Urothelium cell line (cell line): ENCODE data around the gene CSF1.
"Not testable (repeated sequence)": the region's sequence is repeated elsewhere in the genome, so short reads cannot be mapped to it uniquely, and the experiment has no call there.

Source experiments
- DNase-seq: peaks from one replicate; pipeline ENCODE4 v3.0.0; 2011; ENCODE audit warnings: low spot score, mixed read lengths
- FAIRE-seq: peaks from 2 replicates; lab custom pipeline; 2011; peaks lifted over from hg19 to GRCh38; lab: Jason Lieb, UNC

Gene CSF1

GRCh38 chr1:109917768-109918606 lies 7.3 kb downstream of the CSF1 start:
- FAIRE-seq (no peak), DNase-seq (no peak)

GRCh38 chr1:109918671-109919070 lies 8.0 kb downstream of the CSF1 start:
- no peak for DNase-seq
- no peak for FAIRE-seq

DNA sequence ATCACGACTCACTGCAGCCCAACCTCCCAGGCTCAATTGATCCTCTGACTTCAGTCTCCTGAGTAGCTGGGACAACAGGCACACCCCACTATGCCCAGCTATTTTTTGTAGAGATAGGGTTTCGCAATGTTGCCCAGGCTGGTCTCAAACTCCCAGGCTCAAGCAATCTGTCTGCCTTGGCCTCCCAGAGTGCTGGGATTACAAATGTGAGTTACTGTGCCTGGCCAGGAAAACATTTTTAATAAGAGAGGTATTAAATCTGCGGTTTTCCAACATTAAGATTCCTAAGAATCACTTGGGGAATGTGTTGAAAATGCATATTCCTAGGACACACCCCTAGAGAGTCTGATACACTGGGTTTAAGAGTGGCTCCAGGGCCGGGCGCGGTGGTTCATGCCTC lies 8.7 kb downstream of the CSF1 start:
- FAIRE-seq, result no peak
- DNase-seq, result no peak

GRCh38 chr1:109920391-109920790 lies 9.7 kb downstream of the CSF1 start:
- not testable (repeated sequence) for FAIRE-seq, DNase-seq

- no peak for FAIRE-seq
- DNase-seq, result no peak
Measured at GRCh38 chr1:109922326-109922725, 11.7 kb downstream of the CSF1 start.

DNA sequence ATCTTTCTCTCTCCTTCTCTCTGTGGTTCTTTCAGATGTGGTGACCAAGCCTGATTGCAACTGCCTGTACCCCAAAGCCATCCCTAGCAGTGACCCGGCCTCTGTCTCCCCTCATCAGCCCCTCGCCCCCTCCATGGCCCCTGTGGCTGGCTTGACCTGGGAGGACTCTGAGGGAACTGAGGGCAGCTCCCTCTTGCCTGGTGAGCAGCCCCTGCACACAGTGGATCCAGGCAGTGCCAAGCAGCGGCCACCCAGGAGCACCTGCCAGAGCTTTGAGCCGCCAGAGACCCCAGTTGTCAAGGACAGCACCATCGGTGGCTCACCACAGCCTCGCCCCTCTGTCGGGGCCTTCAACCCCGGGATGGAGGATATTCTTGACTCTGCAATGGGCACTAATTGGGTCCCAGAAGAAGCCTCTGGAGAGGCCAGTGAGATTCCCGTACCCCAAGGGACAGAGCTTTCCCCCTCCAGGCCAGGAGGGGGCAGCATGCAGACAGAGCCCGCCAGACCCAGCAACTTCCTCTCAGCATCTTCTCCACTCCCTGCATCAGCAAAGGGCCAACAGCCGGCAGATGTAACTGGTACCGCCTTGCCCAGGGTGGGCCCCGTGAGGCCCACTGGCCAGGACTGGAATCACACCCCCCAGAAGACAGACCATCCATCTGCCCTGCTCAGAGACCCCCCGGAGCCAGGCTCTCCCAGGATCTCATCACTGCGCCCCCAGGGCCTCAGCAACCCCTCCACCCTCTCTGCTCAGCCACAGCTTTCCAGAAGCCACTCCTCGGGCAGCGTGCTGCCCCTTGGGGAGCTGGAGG lies 12.7 kb downstream of the CSF1 start:
- FAIRE-seq, result no peak

DNA sequence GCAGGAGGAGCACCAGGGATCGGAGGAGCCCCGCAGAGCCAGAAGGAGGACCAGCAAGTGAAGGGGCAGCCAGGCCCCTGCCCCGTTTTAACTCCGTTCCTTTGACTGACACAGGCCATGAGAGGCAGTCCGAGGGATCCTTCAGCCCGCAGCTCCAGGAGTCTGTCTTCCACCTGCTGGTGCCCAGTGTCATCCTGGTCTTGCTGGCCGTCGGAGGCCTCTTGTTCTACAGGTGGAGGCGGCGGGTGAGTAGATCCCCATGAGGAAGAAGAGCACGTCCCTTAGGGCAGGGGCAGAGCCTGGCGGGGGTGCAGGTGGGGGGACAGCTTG lies 13.3 kb downstream of the CSF1 start:
- FAIRE-seq (no peak), DNase-seq (no peak)

More for the DNA sequence above, 12.7 kb downstream of the CSF1 start:
- DNase-seq, result no peak

DNA sequence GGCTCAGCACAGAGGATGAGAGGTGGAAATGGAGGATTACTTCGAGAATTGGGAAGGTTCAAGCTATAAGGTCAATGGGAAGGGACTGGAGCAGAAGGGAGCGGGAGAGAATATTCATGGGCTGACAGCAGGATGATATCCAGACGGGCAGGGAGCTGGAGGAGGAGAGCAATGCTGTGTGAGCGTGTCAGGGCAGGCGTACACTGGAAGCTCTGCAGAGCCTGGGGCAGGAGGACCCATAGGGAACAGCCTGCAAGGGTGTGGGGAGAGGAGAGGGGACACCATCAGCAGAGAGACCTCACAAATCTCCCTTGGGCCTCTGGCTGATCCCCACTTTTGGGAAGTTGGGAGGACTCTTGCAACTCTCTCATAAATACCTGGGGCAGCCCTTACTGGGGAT lies 13.7 kb downstream of the CSF1 start:
- DNase-seq, result no peak
- no peak for FAIRE-seq

DNA sequence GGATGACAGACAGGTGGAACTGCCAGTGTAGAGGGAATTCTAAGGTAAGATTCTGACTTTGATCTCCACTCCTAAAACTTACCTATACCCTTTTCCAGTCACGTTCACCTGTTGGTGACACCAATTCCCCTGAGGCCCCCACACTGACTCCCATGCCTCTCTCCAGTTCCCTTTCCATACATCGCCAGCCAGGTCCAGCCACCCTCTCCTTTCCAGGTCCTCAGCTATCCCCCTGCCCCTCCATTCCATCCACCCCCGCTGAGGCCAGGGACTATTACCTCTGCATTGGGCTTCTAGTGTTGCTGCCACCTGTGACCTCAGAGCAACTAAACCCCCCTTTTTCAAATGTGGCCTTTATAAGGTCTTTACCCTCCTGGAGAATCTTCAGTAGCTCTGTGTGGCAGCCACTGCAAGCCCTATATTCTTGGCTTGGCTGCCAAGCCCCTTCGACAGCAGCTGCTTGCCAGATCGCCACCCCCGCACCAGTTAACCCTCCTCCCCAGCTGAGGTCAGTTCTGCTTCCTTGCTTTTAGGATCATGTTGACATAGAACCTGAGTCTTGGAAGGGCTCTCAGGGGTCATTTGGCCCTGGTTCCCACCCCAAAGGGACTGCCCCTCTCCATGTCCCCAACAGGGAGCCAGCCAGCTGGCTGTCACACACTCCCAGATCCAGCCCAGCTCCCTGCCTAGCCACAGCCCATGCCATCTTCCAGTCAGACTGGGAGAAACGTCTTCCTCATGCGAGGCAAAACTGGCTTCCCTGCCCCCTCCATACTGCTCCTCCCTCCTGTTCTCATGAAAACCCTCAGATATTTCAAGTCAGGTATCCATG lies 14.7 kb downstream of the CSF1 start:
- FAIRE-seq, result no peak
- DNase-seq, result no peak

DNA sequence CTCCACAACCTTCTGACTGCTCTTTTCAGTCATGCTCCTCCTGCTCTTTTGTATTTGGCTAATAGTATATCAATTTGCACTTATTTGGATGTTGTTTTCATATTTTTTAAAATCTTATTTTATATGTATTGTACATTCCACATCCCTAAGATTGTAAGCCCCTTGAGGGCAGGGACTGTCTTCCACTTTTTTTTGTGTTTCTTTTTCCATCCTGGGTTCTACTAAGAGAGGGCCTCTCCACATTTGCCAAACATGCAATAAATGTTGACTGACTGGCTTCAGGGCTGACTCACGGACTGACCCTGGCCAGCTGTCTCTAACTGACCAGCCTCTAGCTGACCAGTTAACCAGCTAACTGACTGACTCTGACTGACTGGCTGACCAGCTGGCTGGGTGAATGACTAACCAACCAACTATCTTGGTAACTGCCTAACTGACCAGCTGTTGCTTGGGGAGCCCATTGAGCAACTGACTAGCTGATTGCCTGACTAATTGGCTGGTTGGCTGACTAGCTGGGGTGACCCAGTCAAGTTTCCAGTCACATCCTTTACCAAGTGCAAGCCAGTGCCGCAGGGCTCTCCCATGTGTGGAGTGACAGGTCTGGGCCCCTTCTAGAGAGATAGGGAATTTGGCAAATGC lies 16.1 kb downstream of the CSF1 start:
- FAIRE-seq (no peak), DNase-seq (no peak)

DNA sequence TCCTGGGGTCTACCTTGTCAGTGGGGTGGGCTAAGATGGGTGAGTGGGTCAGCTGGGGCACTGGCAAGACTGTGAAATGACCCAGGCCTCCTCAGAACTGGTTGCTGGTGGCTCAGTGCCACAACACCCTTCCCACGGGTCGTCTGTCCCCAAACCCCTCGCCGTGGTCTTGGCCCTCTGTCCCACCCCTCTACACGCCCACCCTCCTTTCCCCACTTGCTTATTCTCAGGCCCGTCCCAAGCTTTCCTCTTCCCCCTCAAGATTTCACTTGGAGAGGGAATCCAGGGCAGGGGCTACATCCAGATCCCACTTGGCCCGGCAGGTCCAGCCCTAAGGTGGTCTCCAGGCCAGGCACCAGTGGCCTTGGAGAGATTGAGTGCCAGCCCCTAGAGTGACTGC lies 16.7 kb downstream of the CSF1 start:
- DNase-seq, result no peak
- no peak for FAIRE-seq

DNA sequence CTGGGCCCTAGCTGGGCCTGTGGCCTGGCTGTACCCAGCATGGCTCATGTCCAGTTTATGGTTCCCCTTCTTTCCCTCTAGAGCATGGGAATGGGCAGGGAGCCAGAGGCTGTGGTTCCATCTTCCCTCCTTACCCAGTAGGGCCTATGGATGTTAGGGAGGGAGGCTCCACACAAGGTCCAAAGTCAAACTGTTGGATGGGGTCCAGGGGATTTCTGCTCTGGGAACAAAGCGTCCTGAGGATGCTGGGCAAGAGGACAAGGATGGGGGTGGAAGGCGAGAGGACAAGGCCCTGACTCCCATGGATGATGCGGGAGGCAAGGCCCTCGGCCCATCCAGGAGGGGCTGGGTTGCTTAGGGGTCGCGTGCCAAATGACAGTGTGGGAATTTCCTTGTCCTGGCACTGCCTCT lies 17.3 kb downstream of the CSF1 start:
- no peak for DNase-seq
- no peak for FAIRE-seq

DNA sequence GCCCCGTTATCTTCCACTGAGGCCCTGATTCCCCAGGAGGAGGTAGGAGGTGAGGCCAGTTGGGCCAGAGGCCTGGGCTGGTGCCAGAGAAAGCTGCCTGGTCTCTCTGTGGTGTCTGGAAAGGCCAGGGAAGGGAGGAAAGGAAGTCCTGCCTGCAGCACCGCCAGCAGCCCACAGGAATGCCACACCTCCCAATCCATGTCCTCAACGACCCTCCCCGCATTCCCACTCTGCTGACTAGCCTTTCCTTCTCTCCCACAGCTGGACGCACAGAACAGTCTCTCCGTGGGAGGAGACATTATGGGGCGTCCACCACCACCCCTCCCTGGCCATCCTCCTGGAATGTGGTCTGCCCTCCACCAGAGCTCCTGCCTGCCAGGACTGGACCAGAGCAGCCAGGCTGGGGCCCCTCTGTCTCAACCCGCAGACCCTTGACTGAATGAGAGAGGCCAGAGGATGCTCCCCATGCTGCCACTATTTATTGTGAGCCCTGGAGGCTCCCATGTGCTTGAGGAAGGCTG lies 18.0 kb downstream of the CSF1 start:
- FAIRE-seq, result no peak
- DNase-seq, result no peak

- DNase-seq (no peak), FAIRE-seq (no peak)
Measured at GRCh38 chr1:109929170-109929569, 18.5 kb downstream of the CSF1 start.

DNA sequence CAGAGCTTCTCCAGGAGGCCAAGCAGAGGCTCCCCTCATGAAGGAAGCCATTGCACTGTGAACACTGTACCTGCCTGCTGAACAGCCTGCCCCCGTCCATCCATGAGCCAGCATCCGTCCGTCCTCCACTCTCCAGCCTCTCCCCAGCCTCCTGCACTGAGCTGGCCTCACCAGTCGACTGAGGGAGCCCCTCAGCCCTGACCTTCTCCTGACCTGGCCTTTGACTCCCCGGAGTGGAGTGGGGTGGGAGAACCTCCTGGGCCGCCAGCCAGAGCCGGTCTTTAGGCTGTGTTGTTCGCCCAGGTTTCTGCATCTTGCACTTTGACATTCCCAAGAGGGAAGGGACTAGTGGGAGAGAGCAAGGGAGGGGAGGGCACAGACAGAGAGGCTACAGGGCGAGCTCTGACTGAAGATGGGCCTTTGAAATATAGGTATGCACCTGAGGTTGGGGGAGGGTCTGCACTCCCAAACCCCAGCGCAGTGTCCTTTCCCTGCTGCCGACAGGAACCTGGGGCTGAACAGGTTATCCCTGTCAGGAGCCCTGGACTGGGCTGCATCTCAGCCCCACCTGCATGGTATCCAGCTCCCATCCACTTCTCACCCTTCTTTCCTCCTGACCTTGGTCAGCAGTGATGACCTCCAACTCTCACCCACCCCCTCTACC lies 19.1 kb downstream of the CSF1 start:
- DNase-seq, result no peak

DNA sequence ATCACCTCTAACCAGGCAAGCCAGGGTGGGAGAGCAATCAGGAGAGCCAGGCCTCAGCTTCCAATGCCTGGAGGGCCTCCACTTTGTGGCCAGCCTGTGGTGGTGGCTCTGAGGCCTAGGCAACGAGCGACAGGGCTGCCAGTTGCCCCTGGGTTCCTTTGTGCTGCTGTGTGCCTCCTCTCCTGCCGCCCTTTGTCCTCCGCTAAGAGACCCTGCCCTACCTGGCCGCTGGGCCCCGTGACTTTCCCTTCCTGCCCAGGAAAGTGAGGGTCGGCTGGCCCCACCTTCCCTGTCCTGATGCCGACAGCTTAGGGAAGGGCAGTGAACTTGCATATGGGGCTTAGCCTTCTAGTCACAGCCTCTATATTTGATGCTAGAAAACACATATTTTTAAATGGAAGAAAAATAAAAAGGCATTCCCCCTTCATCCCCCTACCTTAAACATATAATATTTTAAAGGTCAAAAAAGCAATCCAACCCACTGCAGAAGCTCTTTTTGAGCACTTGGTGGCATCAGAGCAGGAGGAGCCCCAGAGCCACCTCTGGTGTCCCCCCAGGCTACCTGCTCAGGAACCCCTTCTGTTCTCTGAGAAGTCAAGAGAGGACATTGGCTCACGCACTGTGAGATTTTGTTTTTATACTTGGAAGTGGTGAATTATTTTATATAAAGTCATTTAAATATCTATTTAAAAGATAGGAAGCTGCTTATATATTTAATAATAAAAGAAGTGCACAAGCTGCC lies 19.8 kb downstream of the CSF1 start:
- DNase-seq (no peak), FAIRE-seq (no peak)

More for the DNA sequence above, 19.1 kb downstream of the CSF1 start:
- no peak for FAIRE-seq

DNA sequence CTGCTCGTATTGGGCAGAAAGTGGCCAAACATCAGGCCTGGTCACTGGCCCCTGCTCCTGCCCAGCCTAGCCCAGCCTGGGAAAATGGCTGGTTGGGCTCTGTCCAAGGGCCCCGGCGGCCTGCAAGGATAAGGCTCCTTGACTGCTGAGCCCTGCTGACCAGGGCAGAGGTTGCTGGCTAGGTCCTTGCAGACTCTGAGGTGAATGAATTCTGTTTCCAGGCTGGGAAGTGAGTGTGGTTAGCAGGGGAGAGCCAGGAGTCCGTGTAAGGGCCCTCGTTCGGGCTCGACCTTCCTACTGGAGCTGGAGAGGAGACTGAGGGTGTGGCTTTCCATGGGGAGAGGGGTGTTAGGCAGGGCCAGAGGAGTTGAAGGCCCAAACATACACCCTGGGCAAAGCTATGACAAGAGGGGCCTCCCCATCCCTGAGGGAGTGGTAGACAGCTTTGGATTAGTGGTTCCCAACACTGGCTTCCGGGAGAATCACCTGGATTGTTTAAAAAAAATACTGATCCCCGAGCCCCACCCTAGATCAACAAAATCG lies 20.6 kb downstream of the CSF1 start:
- no peak for DNase-seq

DNA sequence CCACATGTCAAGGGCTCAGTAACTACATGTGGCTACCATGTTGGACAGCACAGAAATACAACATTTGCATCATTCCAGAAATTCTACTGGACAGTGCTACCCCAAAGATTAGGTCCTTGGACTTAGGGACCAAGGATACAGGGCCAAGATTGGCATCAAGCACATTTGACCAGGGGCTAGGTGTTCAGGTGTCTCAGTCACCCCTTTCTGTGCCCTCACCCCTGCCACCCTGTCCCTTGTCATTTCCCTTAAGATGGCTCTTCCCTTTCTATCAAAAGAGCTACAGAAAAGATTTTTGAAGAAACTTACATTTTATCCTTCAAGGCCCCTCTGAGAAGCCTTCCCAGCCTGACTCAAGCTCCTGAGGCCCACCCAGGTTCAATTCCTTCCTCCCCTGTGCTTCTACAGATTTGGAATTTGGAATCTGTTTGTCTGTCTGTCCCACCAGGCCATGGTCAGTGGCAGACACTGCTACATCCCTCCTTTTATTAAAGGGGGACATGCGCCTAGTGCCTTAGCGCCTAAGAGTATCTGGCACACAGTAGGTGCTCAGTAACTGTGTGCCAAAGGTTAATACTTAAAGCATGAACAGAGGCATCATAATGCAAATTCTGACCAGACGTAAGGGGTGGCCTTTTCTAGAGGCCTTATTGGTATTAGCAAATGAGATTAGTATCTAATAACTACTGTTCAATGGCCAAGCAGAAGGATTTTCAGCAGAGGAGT lies 21.4 kb downstream of the CSF1 start:
- DNase-seq, result no peak
- no peak for FAIRE-seq

More for the DNA sequence above, 20.6 kb downstream of the CSF1 start:
- no peak for FAIRE-seq
